Measurements from ENCODE around the gene DCXR.
"Not testable (repeated sequence)": the region's sequence is repeated elsewhere in the genome, so short reads cannot be mapped to it uniquely, and the experiment has no call there.

Gene DCXR

DNA sequence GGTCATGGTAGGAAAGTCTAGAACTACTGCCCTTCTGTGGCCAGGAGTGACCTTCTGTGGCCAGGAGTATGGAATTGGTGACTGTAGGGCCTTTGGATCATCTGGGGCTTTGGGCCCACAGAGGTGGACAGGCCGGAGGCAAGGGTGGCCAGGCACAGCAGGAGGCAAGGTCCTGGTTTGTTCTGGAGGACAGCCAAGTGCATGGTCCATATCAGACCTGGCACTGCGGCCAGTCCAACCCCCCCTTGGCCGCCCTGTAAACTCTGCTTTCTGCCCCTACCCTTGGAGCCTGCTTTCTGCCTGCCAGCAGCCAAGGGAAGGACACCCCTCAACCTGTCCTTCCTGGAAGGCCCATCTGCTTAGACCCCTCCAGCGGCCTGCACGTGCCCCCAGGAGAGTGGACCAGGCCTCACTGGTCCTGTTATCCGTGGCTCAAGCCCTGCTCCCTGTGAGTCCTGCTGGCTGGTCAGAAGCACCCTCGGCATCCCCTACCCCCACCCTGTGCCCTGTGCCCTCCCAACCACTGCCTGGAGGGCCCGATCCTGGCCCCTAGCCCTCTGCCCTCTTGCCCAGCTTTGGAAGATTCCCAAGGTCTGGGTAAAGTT, 2.3 kb upstream of the DCXR start:
- DNase-seq (ENCODE audit: low read depth, low spot score) = no peak

DNA sequence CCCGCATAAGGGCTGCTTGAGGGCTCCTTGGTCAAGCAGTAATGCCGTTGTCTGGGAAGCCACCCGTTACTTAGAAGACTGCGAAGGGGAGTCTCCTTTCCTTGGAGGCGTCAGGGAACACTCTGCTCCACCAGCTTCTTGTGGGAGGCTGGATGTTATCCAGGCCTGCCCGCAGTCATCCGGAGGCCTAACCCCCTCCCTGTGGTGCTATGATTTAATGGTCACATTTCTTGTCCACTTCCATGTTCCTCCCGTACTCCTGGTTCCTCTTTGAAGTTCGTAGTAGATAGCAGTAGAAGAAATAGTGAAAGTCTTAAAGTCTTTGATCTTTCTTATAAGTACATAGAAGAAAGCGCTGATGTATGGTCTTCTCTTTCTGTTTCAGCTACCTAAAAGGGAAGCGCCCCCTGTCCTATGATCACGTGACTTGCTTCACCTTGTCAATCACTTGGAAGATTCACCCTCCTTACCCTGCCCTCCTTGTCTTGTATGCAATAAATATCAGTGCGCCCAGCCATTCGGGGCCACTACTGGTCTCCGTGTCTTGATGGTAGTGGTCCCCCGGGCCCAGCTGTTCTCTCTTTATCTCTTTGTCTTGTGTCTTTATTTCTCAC, 1.4 kb upstream of the DCXR start:
- DNase-seq (ENCODE audit: low read depth, low spot score) = not testable (repeated sequence)

DNA sequence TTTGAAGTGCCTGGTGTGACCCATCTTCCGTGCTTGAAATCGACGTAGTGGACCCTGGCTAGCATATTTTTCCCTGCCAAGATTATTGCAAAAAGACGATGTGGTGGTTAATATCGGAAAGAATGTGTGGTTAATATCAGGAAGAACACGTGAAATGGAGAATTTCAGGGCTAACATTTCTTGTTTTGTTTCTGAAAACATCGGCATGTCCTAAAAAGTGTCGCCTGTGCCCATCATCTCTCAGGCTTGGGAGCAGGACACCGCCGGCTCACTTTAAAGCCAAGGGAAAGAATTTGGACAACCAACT, 345 bp upstream of the DCXR start:
- no peak for DNase-seq (ENCODE audit: low read depth, low spot score)

- no peak for DNase-seq (ENCODE audit: low read depth, low spot score)
Measured at GRCh38 chr17:82036634-82037091, 834 bp downstream of the DCXR start.

DNA sequence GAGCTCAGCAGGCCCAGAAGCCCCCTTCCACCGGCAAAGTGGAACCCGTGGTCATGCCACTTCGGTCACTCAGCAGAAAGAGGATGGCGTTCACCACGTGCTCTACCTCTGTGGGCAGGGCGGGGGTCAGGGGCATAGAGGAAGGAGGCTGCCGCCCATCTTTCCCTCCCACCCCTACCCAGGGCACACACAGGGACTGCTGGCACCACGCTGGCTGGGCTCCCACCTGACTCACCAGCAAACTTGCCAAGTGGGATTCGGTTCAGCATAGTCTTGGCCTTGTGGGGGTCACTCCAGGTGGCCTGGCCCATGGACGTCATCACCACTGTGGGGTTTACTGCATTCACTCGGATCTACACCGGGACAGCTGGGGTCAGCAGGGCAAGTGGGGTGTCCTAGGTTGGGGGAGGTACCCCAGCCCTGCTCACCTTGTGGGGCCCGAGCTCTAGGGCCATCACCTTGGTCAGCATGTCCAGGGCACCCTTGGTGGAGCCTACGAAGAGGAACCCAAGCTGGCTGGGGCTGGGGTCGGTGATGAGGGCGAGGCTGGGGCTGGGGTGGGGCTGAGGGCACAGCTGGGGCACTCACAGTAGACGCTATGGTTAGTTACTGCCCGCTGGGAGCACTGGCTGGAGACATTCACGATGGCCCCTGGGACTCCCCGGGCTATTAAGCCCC, 1.4 kb downstream of the DCXR start:
- DNase-seq (ENCODE audit: low read depth, low spot score) = no peak

GRCh38 chr17:82035488-82035887, 2.0 kb downstream of the DCXR start:
- DNase-seq (ENCODE audit: low read depth, low spot score) = no peak

DNA sequence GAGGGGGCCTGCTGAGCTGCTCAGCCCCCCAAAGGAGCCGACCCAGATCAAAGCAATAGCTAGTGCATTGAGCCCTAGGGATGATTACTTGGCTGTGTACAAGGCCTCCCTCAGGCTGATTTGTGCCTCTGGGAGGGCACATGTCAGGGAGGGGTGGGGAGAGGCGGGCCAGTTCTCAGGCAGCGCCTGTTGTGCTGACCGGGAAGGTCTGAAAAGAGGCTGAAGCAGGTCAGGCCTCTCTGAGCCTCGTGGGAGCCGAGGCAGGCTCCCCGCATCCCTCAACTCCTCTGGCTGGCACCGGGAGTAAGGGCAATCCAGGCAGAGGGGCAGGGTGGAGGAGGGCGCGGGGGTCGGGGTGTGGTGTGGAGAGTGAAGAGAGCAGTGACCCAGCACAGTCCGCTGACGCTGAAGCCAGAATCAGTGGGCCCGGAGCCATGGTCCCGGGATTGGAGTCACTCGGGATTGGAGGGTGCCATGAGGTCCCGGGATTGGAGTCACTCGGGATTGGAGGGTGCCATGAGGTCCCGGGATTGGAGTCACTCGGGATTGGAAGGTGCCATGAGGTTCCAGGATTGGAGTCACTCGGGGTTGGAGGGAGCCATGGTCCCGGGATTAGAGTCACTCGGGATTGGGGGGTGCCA, 3.0 kb downstream of the DCXR start:
- peak; percentile 75 for DNase-seq (ENCODE audit: low read depth, low spot score)

GRCh38 chr17:82033359-82034085, 4.0 kb downstream of the DCXR start:
- no peak for DNase-seq (ENCODE audit: low read depth, low spot score)

DNA sequence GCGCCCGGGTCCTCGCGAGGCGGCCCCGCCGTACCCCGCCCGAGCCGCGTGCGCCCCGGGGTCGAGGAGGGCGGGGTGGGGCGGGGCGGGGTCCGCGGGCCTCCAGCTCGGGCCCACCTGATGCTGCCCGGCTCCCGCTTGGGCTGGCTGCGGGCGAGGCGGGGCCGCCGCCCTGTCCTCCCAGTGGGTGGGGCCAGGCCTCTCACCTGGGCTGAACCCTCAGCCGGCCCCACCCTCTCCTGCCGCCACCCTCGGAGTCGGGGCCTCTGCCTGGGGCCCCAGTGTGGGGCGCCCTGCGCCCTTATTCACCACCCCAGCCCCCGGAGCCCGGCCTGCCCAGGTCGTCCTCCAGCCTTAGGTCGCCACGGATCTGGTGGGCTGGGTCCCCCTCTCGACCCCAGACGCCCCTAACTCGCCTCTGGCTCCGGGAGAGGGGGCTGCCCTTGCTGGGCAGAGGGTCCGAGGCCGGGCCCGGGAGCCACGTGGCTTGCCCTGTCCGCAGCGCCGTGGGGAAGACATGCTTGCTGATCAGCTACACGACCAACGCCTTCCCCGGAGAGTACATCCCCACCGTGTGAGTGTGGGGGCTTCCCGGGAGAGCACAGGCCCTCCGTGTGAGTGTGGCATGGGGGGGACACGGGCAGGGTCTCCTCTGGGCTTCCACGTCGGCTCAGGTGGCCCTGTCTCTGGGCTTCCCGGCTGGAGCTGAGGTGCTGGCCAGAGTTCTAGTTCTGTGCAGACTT, 5.4 kb downstream of the DCXR start:
- DNase-seq (ENCODE audit: low read depth, low spot score) = no peak

DNA sequence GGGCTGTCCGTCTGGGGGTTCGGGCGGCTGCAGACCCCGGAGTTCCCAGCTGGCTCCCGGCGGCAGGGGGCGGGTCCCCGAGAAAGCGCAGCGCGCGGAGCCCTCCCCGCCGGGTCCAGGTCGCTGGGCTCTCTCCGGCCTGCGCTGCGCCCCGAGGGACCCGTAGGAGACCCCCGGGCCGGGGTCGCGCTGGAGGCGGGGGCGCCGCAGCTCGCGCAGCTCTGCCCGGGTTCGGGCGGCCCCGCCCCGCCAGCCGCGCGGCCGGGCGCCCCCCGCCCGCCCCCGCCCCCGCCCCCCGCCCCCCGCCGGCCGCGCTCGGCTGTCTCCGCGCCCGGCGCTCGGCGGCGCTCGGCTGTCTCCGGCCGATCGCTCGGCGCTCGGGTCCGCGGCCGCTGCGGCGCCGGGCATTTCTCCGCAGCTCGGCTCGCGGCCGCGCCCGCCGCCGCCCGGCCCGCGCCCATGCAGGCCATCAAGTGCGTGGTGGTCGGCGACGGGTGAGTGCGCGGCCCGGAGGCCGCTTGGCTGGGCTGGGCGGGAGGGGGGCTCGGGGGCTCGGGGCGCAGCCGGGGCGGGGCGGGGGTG, 6.1 kb downstream of the DCXR start, which contains the start of gene RAC3:
Gene RAC3 (plus strand): TSS at position 376 of the 582 bp plus-strand sequence. CDS start 84 bp downstream, at position 460.
- DNase-seq (ENCODE audit: low read depth, low spot score) = no peak

DNA sequence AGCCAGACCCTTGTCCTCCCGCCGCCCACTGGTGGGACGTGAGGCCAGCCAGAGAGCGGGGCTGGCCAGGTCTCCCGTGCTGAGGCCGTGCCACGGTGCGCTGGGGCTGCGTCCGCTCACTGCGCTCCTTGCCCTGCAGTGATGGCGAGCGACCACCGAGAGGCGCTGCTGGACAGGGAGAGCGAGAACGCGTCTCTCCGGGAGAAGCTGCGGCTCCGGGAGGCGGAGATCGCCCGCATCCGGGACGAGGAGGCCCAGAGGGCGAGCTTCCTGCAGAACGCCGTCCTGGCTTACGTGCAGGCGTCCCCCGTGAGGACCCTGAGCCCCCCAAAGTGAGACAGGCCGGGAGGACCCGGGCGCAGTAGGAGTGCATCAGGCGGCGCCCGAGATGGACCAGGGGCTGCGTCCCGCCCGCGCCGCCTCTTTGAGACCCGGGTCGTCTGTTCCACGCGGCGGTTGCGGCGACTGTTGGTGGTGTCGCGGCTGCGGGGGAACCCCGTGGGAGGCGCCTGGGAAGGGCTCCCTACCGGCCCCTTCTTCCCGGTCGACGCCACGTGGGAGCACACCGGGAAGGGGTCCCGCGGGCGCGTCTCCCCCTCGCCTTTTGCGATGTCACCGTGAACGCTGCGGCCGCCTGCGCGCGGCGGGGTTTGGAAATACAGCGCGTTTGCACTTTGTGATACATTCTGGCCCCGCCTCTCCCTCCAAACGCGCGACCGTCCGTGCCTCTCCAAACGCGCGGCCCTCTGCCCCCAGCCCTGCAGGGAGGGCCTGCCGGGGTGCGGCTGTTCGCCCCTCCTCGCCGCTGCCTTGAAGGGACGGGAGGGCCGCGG, 6.8 kb downstream of the DCXR start:
- peak; percentile 92 for DNase-seq (ENCODE audit: low read depth, low spot score)

- DNase-seq (ENCODE audit: low read depth, low spot score) = no peak
Measured at GRCh38 chr17:82029990-82030469, 7.5 kb downstream of the DCXR start.

GRCh38 chr17:82029391-82029790, 8.1 kb downstream of the DCXR start:
- DNase-seq (ENCODE audit: low read depth, low spot score) = no peak

DNA sequence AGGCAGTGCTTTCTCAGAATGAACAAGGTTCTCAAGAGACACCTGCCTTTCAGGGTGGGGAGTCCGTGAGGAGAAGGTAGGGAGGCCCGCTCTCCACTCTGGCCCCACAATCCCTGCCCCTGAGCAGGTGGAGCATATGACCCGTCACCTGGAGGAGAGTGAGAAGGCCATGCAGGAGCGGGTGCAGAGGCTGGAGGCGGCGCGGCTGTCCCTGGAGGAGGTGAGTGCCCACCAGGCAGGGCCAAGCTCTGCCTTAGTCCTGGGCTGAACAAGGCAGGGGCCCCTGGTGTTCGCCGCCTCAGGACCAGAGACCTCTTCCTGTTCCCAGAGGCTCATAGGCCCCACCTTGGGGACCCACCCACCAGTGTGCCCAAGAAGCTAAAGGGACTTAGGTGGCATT, 8.5 kb downstream of the DCXR start:
- DNase-seq (ENCODE audit: low read depth, low spot score) = no peak

DNA sequence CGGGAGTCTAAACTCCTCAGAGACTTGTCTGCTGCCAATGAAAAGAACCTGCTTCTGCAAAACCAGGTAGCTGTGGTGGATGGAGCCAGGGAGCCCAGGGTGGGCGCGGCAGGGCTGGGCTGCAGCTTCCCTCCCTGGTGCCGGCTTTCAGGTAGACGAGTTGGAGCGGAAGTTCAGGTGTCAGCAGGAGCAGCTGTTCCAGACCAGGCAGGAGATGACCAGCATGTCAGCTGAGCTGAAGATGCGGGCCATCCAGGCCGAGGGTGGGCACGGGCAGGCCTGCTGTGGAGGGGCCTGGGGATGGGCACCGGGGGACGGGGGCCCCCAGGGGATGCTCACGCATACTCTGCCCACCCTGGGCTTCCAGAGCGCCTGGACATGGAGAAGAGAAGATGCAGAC, 9.3 kb downstream of the DCXR start:
- DNase-seq (ENCODE audit: low read depth, low spot score) = no peak

DNA sequence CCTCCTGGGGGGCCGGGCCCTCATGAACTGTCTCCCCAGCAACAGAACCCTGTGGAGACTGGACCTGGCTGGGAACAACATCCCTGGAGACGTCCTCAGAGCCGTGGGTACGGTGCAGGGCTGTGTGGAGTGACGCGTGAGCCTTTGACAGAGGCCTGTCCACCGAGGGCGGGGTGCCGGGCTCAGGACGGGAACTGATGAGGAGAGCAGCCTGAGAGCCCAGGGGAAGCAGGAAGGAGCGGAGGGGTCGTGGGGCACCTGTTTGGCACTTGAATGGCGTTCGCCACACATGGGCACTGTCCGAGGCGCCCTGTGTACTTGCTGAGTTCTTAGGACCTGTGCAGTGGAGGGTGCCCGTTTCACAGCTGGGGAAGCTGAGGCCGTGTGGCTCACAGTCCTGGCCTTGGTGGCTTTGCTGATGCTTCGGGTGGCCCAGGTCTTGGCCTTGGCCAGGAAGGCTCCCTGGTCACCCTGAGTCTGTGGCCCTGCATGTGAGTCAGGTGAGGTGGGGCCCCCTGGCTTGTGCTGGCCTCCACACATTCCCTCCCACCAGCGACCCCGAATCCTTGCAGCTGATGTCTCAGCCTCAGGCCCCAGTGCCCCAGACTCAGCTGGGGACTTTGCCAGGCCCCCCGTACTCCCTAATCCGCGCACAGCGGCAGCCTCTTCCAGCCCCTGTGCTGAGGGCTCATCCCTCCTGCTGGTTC, 11.9 kb downstream of the DCXR start:
- DNase-seq (ENCODE audit: low read depth, low spot score) = no peak

DNA sequence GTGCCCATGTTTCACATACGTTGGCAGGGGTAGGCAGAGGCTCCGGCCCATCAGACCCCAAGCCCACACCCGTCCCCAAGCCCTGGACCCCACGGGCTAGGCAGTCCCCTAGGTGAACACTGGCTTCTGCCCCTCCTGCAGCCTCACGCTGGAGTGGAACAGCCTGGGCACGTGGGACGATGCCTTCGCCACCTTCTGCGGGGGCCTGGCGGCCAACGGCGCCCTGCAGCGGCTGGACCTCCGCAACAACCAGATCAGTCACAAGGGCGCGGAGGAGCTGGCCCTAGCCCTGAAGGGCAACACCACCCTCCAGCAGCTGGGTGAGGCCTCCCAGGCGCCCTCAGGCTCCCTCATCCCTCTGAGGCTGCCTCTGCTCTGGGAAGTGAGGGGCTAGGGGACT, 12.6 kb downstream of the DCXR start:
- no peak for DNase-seq (ENCODE audit: low read depth, low spot score)

- peak; percentile 50 for DNase-seq (ENCODE audit: low read depth, low spot score)
Measured at GRCh38 chr17:82023447-82024241, 13.9 kb downstream of the DCXR start.

Measured in ELF-1 (cell line).